GM19351 (cell line): ENCODE measurements around the gene RNF4.
A peak's percentile ranks its signal among the peaks of the same experiment; 100 is the strongest.
"Not testable (repeated sequence)": the region's sequence is repeated elsewhere in the genome, so short reads cannot be mapped to it uniquely, and the experiment has no call there.

Source experiments
- ATAC-seq: cut with Tn5 transposase; IDR thresholded peaks from one replicate; pipeline ENCODE4 v1.9.1; 2021; ENCODE audit warnings: mild to moderate bottlenecking, moderate library complexity; ENCODE audit not compliant: unreplicated experiment

Gene RNF4

GRCh38 chr4:2516635-2517034 is 47.7 kb downstream of the RNF4 start:
- no peak for ATAC-seq

GRCh38 chr4:2526559-2526958 is 57.7 kb downstream of the RNF4 start:
- no peak for ATAC-seq

DNA sequence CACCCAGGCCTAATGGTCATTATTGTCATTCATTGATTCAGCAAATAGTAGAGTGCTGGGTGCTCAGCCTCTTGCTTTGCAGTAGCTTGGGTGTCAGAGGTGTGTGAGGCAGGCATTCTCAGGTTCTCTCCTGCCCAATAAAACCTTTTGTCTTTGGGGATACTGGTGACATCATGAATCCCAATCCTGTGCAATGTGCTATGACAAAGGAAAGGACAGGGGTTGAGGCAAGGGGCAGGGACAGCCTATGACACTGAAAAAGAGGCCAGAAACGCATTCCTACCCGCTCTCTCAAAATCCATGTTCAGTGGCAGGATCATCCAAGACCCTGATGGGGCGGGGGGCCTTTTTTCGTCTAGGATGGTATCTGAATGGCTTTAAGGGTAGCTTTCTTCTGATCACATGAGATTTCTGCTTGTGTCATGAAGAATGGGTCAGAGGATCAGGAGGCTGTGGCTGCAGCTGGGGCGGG is 66.0 kb downstream of the RNF4 start:
- no peak for ATAC-seq

DNA sequence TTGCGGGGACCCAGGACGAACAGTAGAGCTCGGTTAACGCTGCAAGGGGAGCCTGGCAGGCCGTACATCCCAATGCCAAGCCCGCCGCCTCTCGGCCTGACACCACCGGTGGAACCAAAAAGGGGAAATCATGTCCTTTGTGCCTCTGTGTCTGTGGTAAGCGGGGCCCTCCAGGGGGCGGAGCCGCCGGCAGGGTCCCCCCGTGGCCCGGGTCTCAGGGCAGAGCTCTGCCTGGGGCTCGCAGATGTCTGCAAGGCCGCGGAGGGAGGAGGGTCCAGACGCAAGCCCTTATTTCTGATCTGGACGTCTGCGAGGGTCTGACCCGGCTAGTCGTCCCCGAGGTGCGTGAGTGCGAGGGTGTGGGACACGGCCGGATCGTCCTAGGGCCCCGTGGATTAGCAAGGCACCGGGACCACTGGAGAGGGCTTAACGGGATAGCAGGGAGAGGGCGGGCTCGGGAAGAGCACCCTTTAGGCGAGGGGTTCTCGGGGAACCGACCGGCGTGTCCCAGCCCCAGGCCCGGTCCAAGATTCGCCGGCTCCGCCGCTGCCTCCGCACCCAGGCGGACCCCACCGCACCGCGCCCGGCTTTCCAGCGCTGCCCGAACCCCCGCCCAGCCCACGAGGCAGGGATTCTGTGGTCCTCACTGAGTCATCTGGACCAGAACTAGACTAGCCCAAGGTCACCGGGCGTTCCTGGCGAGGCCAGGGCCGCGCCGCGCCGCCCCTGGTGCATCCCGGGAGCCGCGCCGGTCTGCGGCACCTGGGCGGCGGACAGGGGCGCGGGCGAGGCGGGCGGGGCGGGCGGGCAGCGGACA is 66.7 kb downstream of the RNF4 start:
- peak; percentile 7 for ATAC-seq

GRCh38 chr4:2536193-2537010 is 67.5 kb downstream of the RNF4 start, which contains the start of gene FAM193A:
FAM193A (plus strand) TSS chr4:2536647; CDS start chr4:2536916, 269 bp downstream.
- ATAC-seq: peak; percentile 82

- peak; percentile 15 for ATAC-seq
Measured at GRCh38 chr4:2537011-2537830, 68.3 kb downstream of the RNF4 start.

DNA sequence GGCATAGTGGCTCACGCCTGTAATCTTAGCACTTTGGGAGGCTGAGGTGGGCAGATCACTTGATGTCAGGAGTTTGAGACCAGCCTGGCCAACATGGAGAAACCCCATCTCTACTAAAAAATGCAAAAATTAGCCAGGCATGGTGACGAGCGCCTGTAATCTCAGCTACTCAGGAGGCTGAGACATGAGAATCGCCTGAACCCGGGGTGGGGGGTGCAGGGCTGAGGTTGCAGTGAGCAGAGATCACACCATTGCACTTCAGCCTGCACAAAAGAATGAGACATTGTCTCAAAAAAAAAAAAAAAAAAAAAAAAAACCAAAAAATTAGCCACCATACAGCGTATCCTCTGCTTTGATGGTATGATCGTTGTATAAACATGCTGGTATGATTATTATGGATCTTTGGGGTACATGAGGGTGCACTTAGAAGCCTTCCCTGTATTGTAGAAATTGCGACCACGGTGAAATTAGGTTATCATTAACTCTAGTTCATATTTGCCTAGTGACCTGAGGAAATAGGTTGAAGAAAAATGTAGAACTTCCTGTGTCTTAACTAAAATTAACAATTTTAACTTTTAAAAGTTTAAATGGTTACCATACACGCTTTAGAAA is 74.8 kb downstream of the RNF4 start:
- not testable (repeated sequence) for ATAC-seq

DNA sequence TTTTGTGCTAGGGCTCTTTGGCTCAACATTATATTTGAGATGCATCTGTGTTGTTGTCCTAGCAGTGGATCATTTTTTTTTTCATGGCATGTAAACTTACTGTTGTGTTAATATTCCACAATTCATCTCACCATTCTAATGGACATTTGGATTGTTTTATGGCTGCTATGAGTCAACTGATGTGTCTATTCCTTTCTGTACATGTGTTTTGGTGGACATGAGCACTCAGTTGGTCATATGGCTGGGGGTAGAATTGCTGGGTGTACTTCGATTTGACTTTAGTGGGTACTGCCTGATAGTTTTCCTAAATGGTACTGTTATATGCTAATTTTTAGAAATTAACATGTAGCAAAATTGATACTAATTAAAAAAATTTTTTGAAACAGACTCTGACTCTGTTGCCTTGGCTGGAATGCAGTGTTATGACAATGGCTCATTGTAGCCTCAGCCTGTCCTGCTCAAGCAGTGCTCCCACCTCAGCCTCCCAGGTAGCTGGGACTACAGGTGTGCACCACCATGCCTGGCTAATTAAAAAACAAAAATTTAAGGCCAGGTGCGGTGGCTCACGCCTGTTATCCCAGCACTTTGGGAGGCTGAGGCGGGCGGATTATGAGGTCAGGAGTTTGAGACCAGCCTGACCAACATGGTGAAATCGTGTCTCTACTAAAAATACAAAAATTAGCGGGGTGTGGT is 76.6 kb downstream of the RNF4 start:
- ATAC-seq: no peak

- no peak for ATAC-seq
Measured at GRCh38 chr4:2546286-2546823, 77.4 kb downstream of the RNF4 start.

DNA sequence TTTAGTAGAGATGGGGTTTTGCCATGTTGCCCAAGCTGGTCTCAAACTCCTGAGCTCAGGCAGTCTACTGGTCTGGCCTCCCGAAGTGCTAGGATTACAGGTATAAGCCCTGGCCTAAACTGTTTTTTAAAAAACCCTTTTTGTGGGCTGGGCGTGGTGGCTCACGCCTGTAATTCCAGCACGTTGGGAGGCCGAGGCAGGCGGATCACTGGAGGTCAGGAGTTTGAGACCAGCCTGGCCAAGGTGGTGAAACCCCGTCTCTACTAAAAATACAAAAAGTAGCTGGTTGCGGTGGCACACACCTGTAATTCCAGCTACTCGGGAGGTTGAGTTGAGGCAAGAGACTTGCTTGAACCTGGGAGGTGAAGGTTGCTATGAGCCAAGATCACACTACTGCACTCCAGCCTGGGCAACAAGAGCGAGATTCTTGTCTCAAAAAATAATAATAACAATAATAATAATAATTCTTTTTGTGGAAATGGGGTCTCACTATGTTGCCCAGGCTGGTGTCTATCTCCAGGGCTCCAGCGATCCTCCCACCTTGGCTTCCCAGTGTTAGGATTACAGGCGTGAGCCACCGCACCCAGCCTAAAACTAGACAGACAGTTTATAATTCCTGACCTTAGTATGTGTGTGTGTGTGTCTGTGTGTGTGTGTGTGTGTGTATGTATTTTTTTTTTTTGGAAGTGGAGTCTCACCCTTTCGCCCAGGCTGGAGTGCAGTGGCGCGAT is 78.2 kb downstream of the RNF4 start:
- ATAC-seq: not testable (repeated sequence)

DNA sequence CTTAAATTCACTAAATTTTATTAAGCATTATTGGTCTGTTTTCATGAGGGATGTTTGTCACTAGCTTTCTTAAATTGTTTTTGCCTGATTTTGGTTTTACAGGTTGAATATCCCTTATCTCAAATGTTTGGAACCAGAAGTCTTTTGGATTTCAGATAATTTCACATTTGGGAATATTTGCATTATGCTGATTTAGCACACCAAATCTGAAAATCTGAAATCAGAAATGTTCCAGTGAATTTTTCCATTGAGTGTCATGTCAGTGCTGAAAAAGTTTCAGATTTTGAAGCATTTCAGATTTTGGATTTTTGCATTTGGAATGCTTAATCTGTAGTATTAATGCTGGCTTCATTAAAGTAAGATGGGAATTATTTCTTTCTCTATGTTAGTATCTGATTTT is 82.2 kb downstream of the RNF4 start:
- no peak for ATAC-seq

GRCh38 chr4:2552806-2553205 is 83.9 kb downstream of the RNF4 start:
- ATAC-seq: no peak

DNA sequence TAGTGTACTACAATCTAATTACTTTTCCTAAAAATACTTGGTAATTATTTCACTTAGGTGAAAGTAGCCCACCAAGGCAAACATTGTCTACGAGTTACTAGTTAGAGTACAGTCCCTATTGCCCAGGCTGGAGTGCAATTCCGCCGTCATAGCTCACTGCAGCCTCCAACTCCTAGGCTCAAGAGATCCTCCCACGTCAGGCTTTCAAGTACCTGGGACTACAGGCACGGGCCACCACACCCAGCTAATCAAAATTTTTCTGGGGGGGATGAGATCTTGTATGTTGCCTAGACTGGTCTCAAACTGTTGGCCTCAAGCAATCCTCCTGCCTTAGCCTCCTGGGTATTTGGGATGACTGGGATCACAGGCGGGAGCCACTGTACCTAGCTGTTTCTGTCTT is 89.4 kb downstream of the RNF4 start:
- ATAC-seq: no peak

DNA sequence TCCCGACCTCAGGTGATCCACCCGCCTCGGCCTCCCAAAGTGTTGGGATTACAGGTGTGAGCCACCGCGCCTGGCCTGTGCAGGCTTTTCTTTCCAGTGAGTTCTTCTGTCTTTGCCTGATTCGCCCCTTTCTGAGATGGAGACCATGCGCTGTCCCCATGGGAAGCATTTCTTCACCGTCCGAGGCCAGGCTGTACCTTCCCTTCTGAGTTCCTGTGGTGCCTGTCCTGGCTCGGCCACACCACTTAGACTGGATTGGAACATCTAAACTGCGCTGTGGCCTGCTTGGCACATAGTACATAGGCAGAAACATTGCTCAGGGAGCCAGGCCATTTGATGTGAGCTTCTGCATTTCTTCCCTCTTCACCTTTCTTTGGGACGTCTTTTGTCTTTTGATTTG is 91.3 kb downstream of the RNF4 start:
- no peak for ATAC-seq
